Large intestine (tissue), 3 donors: ENCODE results near the gene METTL4. TPM values are rescaled to one million over a fixed set of nuclear protein-coding genes. Genes with fewer than 3 reads are reported as not detected.
A peak's percentile ranks its signal among the peaks of the same experiment; 100 is the strongest.

Experiments used
- DNase-seq, 2 donors: peaks; one replicate each; pipeline versions ENCODE4 v3.0.0 to v3.0.0-alpha.2; 2013
- H3K27ac ChIP-seq: one replicate; pipeline ENCODE4 v1.5.1; 2013; ENCODE audit warnings: low read length
- H3K27me3 ChIP-seq: 2 replicates; pipeline ENCODE4 v1.6.1; 2013; ENCODE audit warnings: low read length; ENCODE audit not compliant: control insufficient read depth, insufficient read depth
- H3K36me3 ChIP-seq: 2 replicates; pipeline ENCODE4 v1.6.1; 2013; ENCODE audit warnings: low read length; ENCODE audit not compliant: control insufficient read depth, insufficient read depth
- H3K4me1 ChIP-seq: one replicate; pipeline ENCODE4 v1.6.1; 2013; ENCODE audit warnings: low read length; ENCODE audit not compliant: control insufficient read depth, insufficient read depth
- H3K4me3 ChIP-seq: one replicate; pipeline ENCODE4 v1.5.1; 2013; ENCODE audit warnings: low read length
- H3K9me3 ChIP-seq: one replicate; pipeline ENCODE4 v1.6.1; 2013; ENCODE audit warnings: mild to moderate bottlenecking, low read depth, low read length, moderate library complexity; ENCODE audit not compliant: control insufficient read depth
- WGBS: methylation state at CpG from one replicate; pipeline ENCODE4 v1.1.5; 2013; ENCODE audit warnings: low lambda C conversion rate; ENCODE audit not compliant: insufficient coverage; 5-methylcytosine and 5-hydroxymethylcytosine counted together
- polyA plus RNA-seq: library from polyadenylated mRNA; unstranded; fragments of 120-200 nt; gene quantifications from one replicate; pipeline ENCODE4 v1.2.1, GENCODE V29; 2013

METTL4 gene
- polyA plus RNA-seq, 1 donor, result 13.3 TPM

- WGBS, result 100% methylated on average over 3 of the region's 4 CpGs
- H3K4me1 ChIP-seq, result no peaks in the 10 kb centered on the region
- no peaks in the 10 kb centered on the region for H3K9me3 ChIP-seq
- no peak for DNase-seq
- H3K4me3 ChIP-seq, result no peak overlapping the region
- no peak overlapping the region for H3K27ac ChIP-seq
- H3K36me3 ChIP-seq, result peaks cover 9% of the 10 kb centered on the region
- no peaks in the 10 kb centered on the region for H3K27me3 ChIP-seq
Observed at GRCh38 chr18:2540575-2540974, 30.7 kb downstream of the METTL4 start.

DNA sequence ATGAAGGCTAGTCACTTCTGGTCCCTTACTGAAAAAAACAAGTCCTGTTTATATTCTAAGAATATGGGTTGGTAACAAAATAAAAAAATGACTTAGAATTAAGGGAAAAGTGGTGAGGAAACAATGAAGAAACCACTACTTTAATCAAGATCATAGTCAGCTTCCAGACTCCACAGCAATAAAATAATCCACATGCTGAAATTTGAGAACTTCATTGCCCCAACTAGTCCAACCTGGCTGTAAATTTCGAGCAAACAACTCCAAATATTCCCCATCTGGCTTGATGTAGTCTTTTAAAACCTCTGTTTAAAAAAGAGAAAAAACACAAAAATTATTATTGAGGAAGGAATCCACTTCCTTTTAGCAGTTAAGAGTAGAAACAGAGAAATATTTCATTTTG, 32.5 kb downstream of the METTL4 start:
- no CpG with 5 or more reads among the region's 1 CpG for WGBS
- Histone ChIP-seq H3K9me3 (no peaks in the 10 kb centered on the region), H3K4me1 (no peaks in the 10 kb centered on the region), H3K4me3 (no peak overlapping the region), H3K27ac (no peak overlapping the region), H3K36me3 (peaks cover 12% of the 10 kb centered on the region), H3K27me3 (no peaks in the 10 kb centered on the region)
- DNase-seq, result peak in 1 of 2 donors; percentile 22

GRCh38 chr18:2538236-2538635, 33.1 kb downstream of the METTL4 start:
- H3K27me3 ChIP-seq, result no peaks in the 10 kb centered on the region
- no peaks in the 10 kb centered on the region for H3K4me1 ChIP-seq
- no CpG with 5 or more reads among the region's 1 CpG for WGBS
- no peak overlapping the region for H3K4me3 ChIP-seq
- H3K36me3 ChIP-seq, result peaks cover 9% of the 10 kb centered on the region
- H3K27ac ChIP-seq, result no peak overlapping the region
- H3K9me3 ChIP-seq, result no peaks in the 10 kb centered on the region
- DNase-seq, result no peak

DNA sequence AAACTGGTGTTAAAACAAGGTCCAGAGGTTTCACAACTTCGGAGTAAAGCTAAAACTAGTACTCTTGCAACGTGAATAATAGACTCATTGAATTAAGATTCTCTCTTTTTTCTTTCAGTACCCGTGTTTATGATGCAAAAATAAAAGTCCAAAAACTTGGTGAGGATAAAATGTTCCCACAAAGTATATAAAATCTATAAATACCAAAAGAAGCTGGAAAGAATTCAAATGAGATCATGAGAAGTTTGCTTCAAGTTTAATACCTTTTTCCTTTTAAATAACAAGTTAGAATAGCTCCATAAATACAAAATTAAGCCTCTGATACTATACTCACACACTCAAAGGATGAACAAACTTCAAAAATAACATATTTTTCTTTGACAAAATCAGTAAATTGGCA, 34.0 kb downstream of the METTL4 start:
- DNase-seq, result no peak
- WGBS, result 60% methylated on average over 1 of the region's 3 CpGs
- Histone ChIP-seq H3K27ac (no peak overlapping the region), H3K4me3 (no peak overlapping the region), H3K36me3 (peaks cover 9% of the 10 kb centered on the region), H3K4me1 (no peaks in the 10 kb centered on the region), H3K27me3 (no peaks in the 10 kb centered on the region), H3K9me3 (peaks cover 1% of the 10 kb centered on the region)

- peaks cover 3% of the 10 kb centered on the region for H3K9me3 ChIP-seq
- no peaks in the 10 kb centered on the region for H3K27me3 ChIP-seq
- H3K4me3 ChIP-seq, result no peak overlapping the region
- DNase-seq, result no peak
- H3K4me1 ChIP-seq, result no peaks in the 10 kb centered on the region
- peaks cover 9% of the 10 kb centered on the region for H3K36me3 ChIP-seq
- 80% methylated on average over 2 of the region's 4 CpGs for WGBS
- no peak overlapping the region for H3K27ac ChIP-seq
Observed at GRCh38 chr18:2536493-2536892, 34.8 kb downstream of the METTL4 start.

DNA sequence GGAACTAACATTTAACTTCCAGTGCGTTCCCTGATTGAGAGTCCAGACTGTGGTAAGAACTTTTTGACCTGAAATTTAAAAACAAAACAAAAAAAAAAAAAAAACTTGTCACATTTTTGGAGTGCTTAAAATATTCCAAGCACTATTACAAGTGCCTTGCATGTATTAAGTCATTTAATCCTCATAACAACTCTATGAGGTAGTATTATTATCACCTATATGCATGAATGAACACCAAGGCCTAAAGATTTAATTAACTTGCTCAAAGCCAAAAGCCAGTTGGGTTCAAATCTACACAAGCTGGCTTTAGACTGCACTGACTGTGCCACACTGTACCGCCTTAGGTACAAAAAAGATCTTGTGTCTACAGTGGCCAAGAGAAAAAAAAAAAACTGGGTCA, 35.2 kb downstream of the METTL4 start:
- Histone ChIP-seq H3K4me3 (no peak overlapping the region), H3K27me3 (no peaks in the 10 kb centered on the region), H3K9me3 (peaks cover 3% of the 10 kb centered on the region), H3K27ac (no peak overlapping the region), H3K36me3 (peaks cover 9% of the 10 kb centered on the region), H3K4me1 (no peaks in the 10 kb centered on the region)
- DNase-seq, result no peak
- WGBS, result no CpG with 5 or more reads among the region's 2 CpGs

- H3K4me1 ChIP-seq, result no peaks in the 10 kb centered on the region
- H3K4me3 ChIP-seq, result no peak overlapping the region
- peaks cover 9% of the 10 kb centered on the region for H3K36me3 ChIP-seq
- no peak overlapping the region for H3K27ac ChIP-seq
- no peak for DNase-seq
- no peaks in the 10 kb centered on the region for H3K27me3 ChIP-seq
- H3K9me3 ChIP-seq, result peaks cover 3% of the 10 kb centered on the region
- WGBS, result 100% methylated on average over 1 of the region's 1 CpG
Observed at GRCh38 chr18:2535419-2535910, 35.8 kb downstream of the METTL4 start.

GRCh38 chr18:2534906-2535305, 36.4 kb downstream of the METTL4 start:
- Histone ChIP-seq H3K4me3 (no peak overlapping the region), H3K36me3 (peaks cover 9% of the 10 kb centered on the region), H3K27me3 (no peaks in the 10 kb centered on the region), H3K9me3 (peaks cover 3% of the 10 kb centered on the region), H3K27ac (no peak overlapping the region), H3K4me1 (no peaks in the 10 kb centered on the region)
- WGBS, result no CpG with 5 or more reads among the region's 1 CpG
- no peak for DNase-seq

GRCh38 chr18:2532797-2533196, 38.5 kb downstream of the METTL4 start:
- WGBS, result no CpG with 5 or more reads among the region's 2 CpGs
- peaks cover 6% of the 10 kb centered on the region for H3K36me3 ChIP-seq
- H3K27me3 ChIP-seq, result no peaks in the 10 kb centered on the region
- H3K4me1 ChIP-seq, result no peaks in the 10 kb centered on the region
- no peak overlapping the region for H3K4me3 ChIP-seq
- H3K9me3 ChIP-seq, result peaks cover 3% of the 10 kb centered on the region
- H3K27ac ChIP-seq, result no peak overlapping the region
- DNase-seq, result no peak

DNA sequence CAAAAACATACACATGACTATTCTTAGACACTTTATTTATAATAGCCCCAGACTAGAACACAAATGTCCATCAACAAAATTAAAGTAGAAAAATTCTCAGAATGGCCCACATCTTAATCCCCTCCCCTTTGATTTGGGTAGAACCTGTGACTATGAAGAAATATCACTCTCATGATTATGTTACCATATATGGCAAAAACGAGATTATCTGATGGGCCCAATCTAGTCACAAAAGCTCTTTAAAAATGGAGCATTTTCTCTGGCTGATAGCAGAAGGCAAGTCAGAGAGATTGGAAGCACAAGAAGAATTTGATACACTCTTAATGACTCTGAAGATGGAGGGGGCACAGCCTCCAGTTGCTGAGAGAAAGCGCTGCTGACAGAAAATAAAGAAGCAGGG, 39.6 kb downstream of the METTL4 start:
- WGBS, result no CpG with 5 or more reads among the region's 2 CpGs
- DNase-seq, result no peak
- H3K36me3 ChIP-seq, result peaks cover 6% of the 10 kb centered on the region
- no peak overlapping the region for H3K4me3 ChIP-seq
- H3K9me3 ChIP-seq, result peaks cover 3% of the 10 kb centered on the region
- no peaks in the 10 kb centered on the region for H3K27me3 ChIP-seq
- H3K4me1 ChIP-seq, result no peaks in the 10 kb centered on the region
- H3K27ac ChIP-seq, result no peak overlapping the region

GRCh38 chr18:2529154-2529553, 42.2 kb downstream of the METTL4 start:
- no peaks in the 10 kb centered on the region for H3K4me1 ChIP-seq
- no peak for DNase-seq
- H3K9me3 ChIP-seq, result peaks cover 3% of the 10 kb centered on the region
- peaks cover 3% of the 10 kb centered on the region for H3K36me3 ChIP-seq
- 100% methylated on average over 2 of the region's 7 CpGs for WGBS
- no peak overlapping the region for H3K27ac ChIP-seq
- H3K27me3 ChIP-seq, result no peaks in the 10 kb centered on the region
- no peak overlapping the region for H3K4me3 ChIP-seq
